Ovary (tissue), 3 donors: ENCODE measurements around the gene ASB6.

ENCODE experiments used
- EP300 ChIP-seq: sonication (generic); formaldehyde crosslinking; IDR thresholded peaks from one replicate; pipeline ENCODE4 v1.6.1; 2017; ENCODE audit warnings: antibody characterized with exemption
- POLR2A ChIP-seq: fragments of 450-650 bp; IDR thresholded peaks from one replicate; pipeline ENCODE4 v1.6.1; 2017; ENCODE audit warnings: antibody characterized with exemption, mild to moderate bottlenecking, moderate library complexity
- TF ChIP-seq, protein P1 (sequence below), 3 donors: fragments of 450-650 bp in 2 of 3; fragments of 200-600 bp in 1 of 3; IDR thresholded peaks; one replicate each; pipeline versions ENCODE4 v1.5.1 to v1.8.0; 2016 to 2022; ENCODE audit warnings: antibody characterized with exemption in 3 of 3, mild to moderate bottlenecking in 1 of 3
- donor health status: DM: no; HTN: no; CAD: no.

DNA sequence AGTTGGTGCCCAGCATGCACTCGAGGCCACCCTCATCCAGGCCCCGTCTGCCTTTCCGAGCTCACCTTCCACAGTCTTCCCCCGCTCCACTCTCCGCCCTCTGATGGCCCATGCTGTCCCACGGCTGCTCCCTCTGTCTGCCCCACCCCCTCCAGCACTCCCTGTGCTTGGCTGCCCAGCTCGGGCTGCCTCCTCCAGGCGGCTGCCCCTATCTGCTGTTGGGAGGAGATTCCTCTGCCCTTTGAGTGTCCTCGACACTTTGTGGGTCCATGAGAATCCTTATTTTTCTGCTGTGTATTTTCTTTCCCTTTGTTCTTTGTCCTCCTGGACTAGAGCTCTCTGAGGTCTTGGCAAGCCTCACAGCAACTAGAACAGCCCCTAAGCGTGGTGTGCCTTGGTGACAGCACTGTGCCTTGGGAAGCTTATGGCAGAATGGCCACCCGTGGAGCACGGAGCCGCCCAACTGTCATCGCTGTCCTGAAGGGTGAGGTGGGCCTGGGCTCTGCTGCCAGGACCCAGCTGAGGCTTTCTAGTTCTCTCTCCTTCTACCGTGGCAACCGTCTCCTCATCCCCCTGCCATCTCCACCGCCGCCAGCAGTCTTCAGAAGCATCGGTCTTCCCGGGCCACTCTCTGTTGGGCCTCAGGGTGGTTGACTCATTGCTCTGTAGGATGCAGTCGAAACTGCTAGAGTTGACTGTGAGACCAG, 10.8 kb downstream of the ASB6 start:
- TF ChIP-seq, protein P1, sequence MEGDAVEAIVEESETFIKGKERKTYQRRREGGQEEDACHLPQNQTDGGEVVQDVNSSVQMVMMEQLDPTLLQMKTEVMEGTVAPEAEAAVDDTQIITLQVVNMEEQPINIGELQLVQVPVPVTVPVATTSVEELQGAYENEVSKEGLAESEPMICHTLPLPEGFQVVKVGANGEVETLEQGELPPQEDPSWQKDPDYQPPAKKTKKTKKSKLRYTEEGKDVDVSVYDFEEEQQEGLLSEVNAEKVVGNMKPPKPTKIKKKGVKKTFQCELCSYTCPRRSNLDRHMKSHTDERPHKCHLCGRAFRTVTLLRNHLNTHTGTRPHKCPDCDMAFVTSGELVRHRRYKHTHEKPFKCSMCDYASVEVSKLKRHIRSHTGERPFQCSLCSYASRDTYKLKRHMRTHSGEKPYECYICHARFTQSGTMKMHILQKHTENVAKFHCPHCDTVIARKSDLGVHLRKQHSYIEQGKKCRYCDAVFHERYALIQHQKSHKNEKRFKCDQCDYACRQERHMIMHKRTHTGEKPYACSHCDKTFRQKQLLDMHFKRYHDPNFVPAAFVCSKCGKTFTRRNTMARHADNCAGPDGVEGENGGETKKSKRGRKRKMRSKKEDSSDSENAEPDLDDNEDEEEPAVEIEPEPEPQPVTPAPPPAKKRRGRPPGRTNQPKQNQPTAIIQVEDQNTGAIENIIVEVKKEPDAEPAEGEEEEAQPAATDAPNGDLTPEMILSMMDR (IDR thresholded peaks at IDR 0.05) = no peak
- TF ChIP-seq POLR2A = no peak
- no peak for TF ChIP-seq EP300
